Neural progenitor cell (in vitro differentiated cells): ENCODE results near the gene ZNHIT6.

Experiments used
- CTCF ChIP-seq: fragments of 200-600 bp; sonication (generic); IDR thresholded peaks from 2 replicates; pipeline ENCODE4 v1.5.1; 2017; ENCODE audit warnings: antibody characterized with exemption, mild to moderate bottlenecking
- EZH2 ChIP-seq: fragments of 200-600 bp; sonication (generic); IDR thresholded peaks from 2 replicates; pipeline ENCODE4 v1.6.1; 2017; ENCODE audit warnings: antibody characterized with exemption, mild to moderate bottlenecking, moderate library complexity

DNA sequence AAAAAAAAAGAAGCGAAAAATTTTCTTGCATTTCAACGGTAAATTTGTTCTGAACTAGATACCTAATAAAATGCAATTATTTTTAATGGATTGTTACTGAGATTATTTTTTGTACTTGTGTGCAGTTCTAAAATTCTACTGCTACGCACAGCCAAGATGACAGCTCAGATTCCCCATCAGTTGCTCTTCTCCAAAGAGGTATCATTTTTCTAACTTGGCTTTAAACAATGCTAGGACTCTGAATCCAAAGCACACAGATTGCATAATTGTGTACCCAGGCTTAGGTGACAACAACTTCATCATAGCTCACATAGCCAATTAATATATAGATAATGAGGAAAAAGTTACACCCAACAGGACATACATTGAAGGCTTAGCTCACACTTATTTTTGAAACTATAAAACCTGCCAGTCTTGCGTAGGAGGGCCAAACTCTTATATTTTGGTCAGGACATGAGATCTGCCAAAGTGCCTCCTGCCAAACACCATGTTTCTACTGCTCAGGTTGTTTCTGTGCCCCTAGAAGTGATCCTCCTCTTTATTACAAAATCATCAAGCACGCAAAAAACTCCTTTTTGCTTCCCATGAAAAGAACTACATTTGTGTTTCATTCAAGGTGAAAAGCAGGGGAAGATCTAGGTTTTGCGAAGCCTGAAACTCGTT is 10.6 kb upstream of the ZNHIT6 start:
- TF ChIP-seq CTCF = no peak
- no peak for TF ChIP-seq EZH2
